Kidney epithelial cell (primary cell): ENCODE data around the gene NBAS. TPM values are rescaled to one million over a fixed set of nuclear protein-coding genes. Genes with fewer than 3 reads are reported as not detected.

Experiments
- DNase-seq: peaks from one replicate; pipeline ENCODE4 v3.0.0-alpha.2; 2010; ENCODE audit warnings: low read depth
- H3K27me3 ChIP-seq: 2 replicates; pipeline ENCODE4 v1.6.0; 2011; ENCODE audit warnings: low read length; ENCODE audit not compliant: control insufficient read depth, insufficient read depth
- H3K36me3 ChIP-seq: 2 replicates; pipeline ENCODE4 v1.5.1; 2011; ENCODE audit warnings: low read length; ENCODE audit not compliant: control insufficient read depth, insufficient read depth
- H3K4me3 ChIP-seq: 2 replicates; pipeline ENCODE4 v1.5.1; 2011; ENCODE audit warnings: low read depth, mild to moderate bottlenecking, control low read depth, low read length
- total RNA-seq: library from RNA; depleted of rRNA; stranded (reverse); fragments of >200 nt; gene quantifications from 2 replicates; pipeline ENCODE4 v1.2.3, GENCODE V29; 2015
- TF ChIP-seq, protein P1 (sequence below): IDR thresholded peaks from 2 replicates; pipeline ENCODE4 v1.5.1; 2011; ENCODE audit warnings: mild to moderate bottlenecking, moderate library complexity, low read length, control low read depth, inconsistent platforms; ENCODE audit not compliant: insufficient read depth, poor library complexity, severe bottlenecking

The NBAS gene
- total RNA-seq, 1 donor from 2014 or later: 67.0 TPM

DNA sequence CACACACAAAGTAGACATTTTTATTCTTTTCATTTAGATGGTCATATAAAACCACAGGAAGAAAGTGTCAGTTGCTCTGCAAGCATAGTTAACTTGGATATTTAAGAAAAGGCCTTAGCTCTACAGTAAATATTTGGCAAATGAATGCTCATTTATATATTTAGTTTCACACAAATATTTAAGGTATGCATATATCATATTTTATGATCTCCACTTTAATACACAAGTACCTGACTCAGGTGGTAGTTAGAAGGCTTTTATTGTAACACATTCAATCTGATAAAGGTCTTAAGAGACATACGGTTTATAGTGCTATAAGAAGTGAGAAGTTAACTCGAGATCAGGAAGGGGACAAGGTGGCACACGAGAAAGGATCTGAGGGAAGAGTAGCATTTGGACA is 363.1 kb downstream of the NBAS start:
- Histone ChIP-seq H3K36me3 (no peaks in the 10 kb centered on the region), H3K27me3 (no peaks in the 10 kb centered on the region), H3K4me3 (no peak overlapping the region)
- TF ChIP-seq, protein P1, sequence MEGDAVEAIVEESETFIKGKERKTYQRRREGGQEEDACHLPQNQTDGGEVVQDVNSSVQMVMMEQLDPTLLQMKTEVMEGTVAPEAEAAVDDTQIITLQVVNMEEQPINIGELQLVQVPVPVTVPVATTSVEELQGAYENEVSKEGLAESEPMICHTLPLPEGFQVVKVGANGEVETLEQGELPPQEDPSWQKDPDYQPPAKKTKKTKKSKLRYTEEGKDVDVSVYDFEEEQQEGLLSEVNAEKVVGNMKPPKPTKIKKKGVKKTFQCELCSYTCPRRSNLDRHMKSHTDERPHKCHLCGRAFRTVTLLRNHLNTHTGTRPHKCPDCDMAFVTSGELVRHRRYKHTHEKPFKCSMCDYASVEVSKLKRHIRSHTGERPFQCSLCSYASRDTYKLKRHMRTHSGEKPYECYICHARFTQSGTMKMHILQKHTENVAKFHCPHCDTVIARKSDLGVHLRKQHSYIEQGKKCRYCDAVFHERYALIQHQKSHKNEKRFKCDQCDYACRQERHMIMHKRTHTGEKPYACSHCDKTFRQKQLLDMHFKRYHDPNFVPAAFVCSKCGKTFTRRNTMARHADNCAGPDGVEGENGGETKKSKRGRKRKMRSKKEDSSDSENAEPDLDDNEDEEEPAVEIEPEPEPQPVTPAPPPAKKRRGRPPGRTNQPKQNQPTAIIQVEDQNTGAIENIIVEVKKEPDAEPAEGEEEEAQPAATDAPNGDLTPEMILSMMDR: no peak
- no peak for DNase-seq

GRCh38 chr2:15195813-15196212 is 365.3 kb downstream of the NBAS start:
- Histone ChIP-seq H3K36me3 (no peaks in the 10 kb centered on the region), H3K27me3 (no peaks in the 10 kb centered on the region), H3K4me3 (no peak overlapping the region)
- no peak for DNase-seq
- TF ChIP-seq, protein P1: no peak

DNA sequence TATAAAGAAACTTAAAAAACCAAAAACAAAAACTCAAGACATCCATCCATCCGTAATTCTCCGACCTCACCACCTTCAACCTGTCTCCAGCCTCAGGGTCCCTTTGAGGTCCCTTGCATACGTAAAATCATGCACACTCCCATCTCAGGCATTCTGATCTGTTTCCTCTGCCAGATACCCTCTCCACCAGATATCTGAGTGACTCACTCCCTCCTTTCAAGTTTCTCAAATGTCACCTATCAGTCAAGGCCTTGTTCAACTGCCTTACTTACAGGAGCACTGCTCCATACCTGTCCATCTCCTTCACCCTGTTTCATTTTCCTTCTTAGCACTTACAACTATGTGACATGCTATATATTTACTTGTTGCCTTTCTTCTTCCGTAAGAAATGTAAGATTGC is 369.3 kb downstream of the NBAS start:
- Histone ChIP-seq H3K36me3 (no peaks in the 10 kb centered on the region), H3K4me3 (no peak overlapping the region), H3K27me3 (no peaks in the 10 kb centered on the region)
- TF ChIP-seq, protein P1: no peak
- no peak for DNase-seq

- no peak for DNase-seq
- TF ChIP-seq, protein P1: no peak
- no peak overlapping the region for H3K4me3 ChIP-seq
- no peaks in the 10 kb centered on the region for H3K36me3 ChIP-seq
- H3K27me3 ChIP-seq: no peaks in the 10 kb centered on the region
Observed at GRCh38 chr2:15189216-15189615, 371.9 kb downstream of the NBAS start.

DNA sequence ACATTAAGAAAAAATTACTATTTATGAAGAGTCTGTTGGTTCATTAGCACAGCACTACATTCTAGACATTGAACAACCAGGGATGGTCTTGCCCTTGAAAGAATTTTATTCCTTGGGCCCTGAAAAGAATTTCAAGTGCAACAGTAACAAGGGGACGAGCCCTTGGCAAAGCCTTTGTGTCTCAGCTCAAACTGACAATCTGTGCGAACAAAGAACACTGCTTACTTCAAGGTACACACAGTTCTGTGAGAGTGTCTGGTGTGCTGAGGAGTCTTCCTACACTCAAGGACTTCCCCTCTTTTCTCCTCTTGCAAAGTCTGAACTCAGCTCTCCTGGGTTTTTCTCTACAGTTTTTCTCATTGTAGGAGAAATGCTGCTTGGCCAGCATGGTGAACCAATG is 373.4 kb downstream of the NBAS start:
- Histone ChIP-seq H3K4me3 (no peak overlapping the region), H3K27me3 (no peaks in the 10 kb centered on the region), H3K36me3 (no peaks in the 10 kb centered on the region)
- TF ChIP-seq, protein P1: no peak
- no peak for DNase-seq

DNA sequence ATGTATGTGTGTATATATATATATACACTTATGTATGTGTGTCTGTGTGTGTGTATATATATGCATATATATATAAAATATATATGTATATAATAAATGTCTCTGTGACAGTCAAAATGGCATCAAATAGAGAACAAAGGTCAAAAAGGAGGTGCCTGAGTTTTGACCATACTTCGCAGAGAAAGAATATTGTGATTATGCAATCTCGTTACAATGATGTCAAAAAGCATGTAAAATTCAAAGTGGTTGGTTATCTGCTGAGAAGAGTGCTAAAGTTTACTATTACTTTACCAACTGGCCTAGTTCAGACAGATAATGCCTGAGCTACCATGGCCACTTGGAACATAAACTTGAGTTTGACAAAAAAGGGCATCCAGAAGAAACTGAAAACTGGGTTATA is 375.0 kb downstream of the NBAS start:
- TF ChIP-seq, protein P1: no peak
- H3K4me3 ChIP-seq: no peak overlapping the region
- no peaks in the 10 kb centered on the region for H3K27me3 ChIP-seq
- H3K36me3 ChIP-seq: no peaks in the 10 kb centered on the region
- DNase-seq: no peak
